Loucy (cell line): ENCODE data around the gene LIPT2.

Experiments used
- H2AFZ ChIP-seq: fragments of 200-600 bp; sonication (generic); 2 replicates; pipeline ENCODE4 v1.6.0; 2016; ENCODE audit warnings: antibody characterized with exemption, mild to moderate bottlenecking, low read length, moderate library complexity
- H3F3A ChIP-seq: fragments of 200-600 bp; 2 replicates; pipeline ENCODE4 v1.6.0; 2016; ENCODE audit warnings: antibody characterized with exemption, low read depth, mild to moderate bottlenecking
- H3K27me3 ChIP-seq: fragments of 200-600 bp; sonication (generic); 2 replicates; pipeline ENCODE4 v1.6.1; 2014; ENCODE audit warnings: low read length, mild to moderate bottlenecking; ENCODE audit not compliant: insufficient read depth, poor library complexity, severe bottlenecking
- H3K36me3 ChIP-seq: fragments of 200-600 bp; sonication (generic); 2 replicates; pipeline ENCODE4 v1.6.1; 2016; ENCODE audit warnings: low read length; ENCODE audit not compliant: insufficient read depth
- H3K4me1 ChIP-seq: fragments of 200-600 bp; sonication (generic); 2 replicates; pipeline ENCODE4 v1.5.1; 2014; ENCODE audit warnings: low read length, mild to moderate bottlenecking; ENCODE audit not compliant: insufficient read depth, poor library complexity, severe bottlenecking
- H3K4me2 ChIP-seq: fragments of 200-600 bp; sonication (generic); 2 replicates; pipeline ENCODE4 v1.6.0; 2014; ENCODE audit warnings: antibody characterized with exemption, low read length, low read depth, mild to moderate bottlenecking; ENCODE audit not compliant: poor library complexity, severe bottlenecking
- H3K4me3 ChIP-seq: fragments of 200-600 bp; sonication (generic); 2 replicates; pipeline ENCODE4 v1.5.1; 2014; ENCODE audit warnings: low read length, mild to moderate bottlenecking, mixed read lengths; ENCODE audit not compliant: poor library complexity, severe bottlenecking
- H3K79me2 ChIP-seq: fragments of 200-600 bp; sonication (generic); 2 replicates; pipeline ENCODE4 v1.6.1; 2014; ENCODE audit warnings: low read length; ENCODE audit not compliant: insufficient read depth
- H3K9ac ChIP-seq: fragments of 200-600 bp; sonication (generic); 2 replicates; pipeline ENCODE4 v1.6.0; 2014; ENCODE audit warnings: mild to moderate bottlenecking, low read depth, low read length, moderate library complexity; ENCODE audit not compliant: poor library complexity, severe bottlenecking
- H3K9me2 ChIP-seq: fragments of 200-600 bp; sonication (generic); replicated peaks from 2 replicates; pipeline ENCODE4 v1.6.1; 2016; ENCODE audit warnings: low read depth, low read length, mixed read lengths
- H3K9me3 ChIP-seq: fragments of 200-600 bp; sonication (generic); 2 replicates; pipeline ENCODE4 v1.6.1; 2014; ENCODE audit warnings: mild to moderate bottlenecking, antibody characterized with exemption, low read length, low read depth; ENCODE audit not compliant: insufficient read depth
- H4K20me1 ChIP-seq: fragments of 200-600 bp; sonication (generic); 2 replicates; pipeline ENCODE4 v1.6.0; 2014; ENCODE audit warnings: antibody characterized with exemption, low read length, mild to moderate bottlenecking; ENCODE audit not compliant: insufficient read depth, poor library complexity, severe bottlenecking
- CTCF ChIP-seq: fragments of 200-600 bp; sonication (generic); conservative IDR thresholded peaks from 2 replicates; pipeline ENCODE4 v1.5.1; 2014; ENCODE audit warnings: mild to moderate bottlenecking, antibody characterized with exemption, low read length
- EZH2phosphoT487 ChIP-seq: fragments of 200-600 bp; IDR thresholded peaks from 2 replicates; pipeline ENCODE4 v1.6.1; 2018; ENCODE audit warnings: antibody characterized with exemption, mild to moderate bottlenecking, moderate library complexity, borderline replicate concordance

LIPT2 gene

DNA sequence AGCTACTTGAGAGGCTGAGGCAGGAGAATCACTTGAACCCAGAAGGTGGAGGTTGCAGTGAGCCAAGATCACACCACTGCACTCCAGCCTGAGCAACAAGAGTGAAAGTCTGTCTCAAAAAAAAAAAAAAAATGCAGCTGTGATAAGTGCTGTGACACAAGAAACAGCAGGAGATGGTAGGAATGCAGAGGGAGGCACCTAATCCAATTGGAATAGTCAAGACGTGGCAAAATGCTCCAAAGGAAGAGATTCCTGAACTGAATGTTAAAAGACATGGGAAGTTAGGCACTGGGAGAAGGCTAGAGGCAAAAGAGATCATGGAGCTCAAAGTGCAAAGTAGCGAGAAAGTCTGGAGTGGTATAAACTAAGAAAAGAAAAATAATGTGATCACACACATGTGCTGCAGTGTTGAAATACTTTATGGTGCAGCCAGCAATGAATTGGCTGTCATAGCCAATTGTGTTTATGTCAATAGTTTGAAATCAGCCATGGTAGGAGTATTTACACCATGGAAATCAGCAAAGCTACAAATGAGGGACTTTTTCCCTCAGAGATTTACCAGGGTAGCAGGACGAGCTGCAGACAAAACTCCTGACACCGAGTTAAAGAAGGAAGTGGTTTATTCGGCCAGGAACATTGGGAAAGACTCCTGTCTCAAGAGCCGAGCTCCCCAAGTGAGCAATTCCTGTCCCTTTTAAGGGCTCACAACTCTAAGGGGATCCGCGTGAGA, 40.9 kb upstream of the LIPT2 start:
- H3K4me3 ChIP-seq = no peak overlapping the region
- H3K79me2 ChIP-seq = no peaks in the 10 kb centered on the region

DNA sequence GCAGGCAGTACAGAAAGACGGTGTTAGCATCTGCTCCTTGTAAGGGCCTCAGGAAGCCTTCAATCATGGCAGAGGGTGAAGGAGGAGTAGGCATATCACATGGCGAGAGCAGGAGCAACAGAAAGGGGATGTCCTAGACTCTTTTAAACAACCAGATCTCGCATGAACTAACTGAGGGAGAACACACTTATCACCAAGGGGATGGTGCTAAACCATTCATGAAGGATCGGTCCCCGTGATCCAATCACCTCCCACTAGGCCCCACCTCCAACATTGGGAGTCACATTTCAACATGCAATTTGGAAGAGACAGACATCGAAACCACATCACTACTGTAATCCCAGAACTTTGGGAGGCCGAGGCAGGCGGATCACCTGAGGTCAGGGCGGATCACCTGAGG, 39.9 kb upstream of the LIPT2 start:
- H3K4me1 ChIP-seq = no peaks in the 10 kb centered on the region
- no peak overlapping the region for H3K4me3 ChIP-seq
- H3K4me2 ChIP-seq = no peak overlapping the region
- no peak overlapping the region for H2AFZ ChIP-seq
- H3K36me3 ChIP-seq = no peaks in the 10 kb centered on the region
- H3K9me3 ChIP-seq = peaks cover 3% of the 10 kb centered on the region; the same call in 1 of the 2 replicates
- no peaks in the 10 kb centered on the region for H3F3A ChIP-seq
- H3K79me2 ChIP-seq = no peaks in the 10 kb centered on the region
- no peak overlapping the region for H3K9ac ChIP-seq
- no peaks in the 10 kb centered on the region for H4K20me1 ChIP-seq
- no peaks in the 10 kb centered on the region for H3K27me3 ChIP-seq
- H3K9me2 ChIP-seq = no peaks in the 10 kb centered on the region
- TF ChIP-seq EZH2phosphoT487 (no peak), CTCF (no peak)

More for the DNA sequence above, 40.9 kb upstream of the LIPT2 start:
- Histone ChIP-seq H3F3A (no peaks in the 10 kb centered on the region), H3K9me2 (no peaks in the 10 kb centered on the region), H3K27me3 (no peaks in the 10 kb centered on the region), H4K20me1 (no peaks in the 10 kb centered on the region), H3K9me3 (peaks cover 3% of the 10 kb centered on the region; the same call in 1 of the 2 replicates), H3K4me1 (no peaks in the 10 kb centered on the region), H2AFZ (no peak overlapping the region), H3K4me2 (no peak overlapping the region), H3K36me3 (no peaks in the 10 kb centered on the region), H3K9ac (no peak overlapping the region)
- TF ChIP-seq EZH2phosphoT487 = no peak
- no peak for TF ChIP-seq CTCF

DNA sequence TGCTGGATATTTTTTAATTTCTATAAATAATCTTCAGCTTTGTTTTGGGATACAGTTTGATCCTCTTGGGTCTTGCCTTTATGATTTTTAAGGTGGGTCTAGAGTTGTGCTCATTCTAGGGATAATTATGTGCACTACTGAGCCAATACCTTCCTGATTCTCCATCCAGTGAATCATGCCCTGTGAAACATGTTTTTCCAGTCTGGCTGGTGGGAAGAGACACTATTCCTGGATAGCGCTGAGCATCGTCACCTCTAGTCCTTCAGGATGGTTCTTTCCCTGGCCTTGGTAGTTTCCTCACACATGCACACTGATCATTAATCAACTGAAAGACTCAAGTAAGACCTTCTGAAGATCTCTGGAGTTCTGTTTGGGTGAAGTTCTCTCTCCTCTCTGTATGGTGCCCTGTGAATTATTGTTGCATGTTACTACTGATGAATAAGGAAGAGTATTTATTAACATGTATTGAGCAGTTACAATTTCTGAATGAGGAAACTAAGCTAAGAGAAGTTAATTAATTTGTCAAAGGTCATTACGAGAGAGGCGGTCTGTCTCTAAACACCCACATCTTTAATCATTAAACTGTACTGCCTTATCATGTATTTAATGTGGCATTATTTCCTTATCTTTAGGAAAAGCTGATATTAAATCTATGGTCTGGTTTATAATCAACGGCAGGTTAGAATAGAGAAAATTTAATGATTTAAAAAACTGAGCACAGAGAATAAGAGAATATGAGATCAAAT, 39.1 kb upstream of the LIPT2 start:
- H3K9me3 ChIP-seq = peaks cover 1% of the 10 kb centered on the region; the same call in 1 of the 2 replicates
- H3K9me2 ChIP-seq = no peaks in the 10 kb centered on the region
- no peaks in the 10 kb centered on the region for H4K20me1 ChIP-seq
- no peak for TF ChIP-seq CTCF
- TF ChIP-seq EZH2phosphoT487 = no peak
- no peak overlapping the region for H2AFZ ChIP-seq
- H3K27me3 ChIP-seq = no peaks in the 10 kb centered on the region
- H3K4me1 ChIP-seq = no peaks in the 10 kb centered on the region
- H3K79me2 ChIP-seq = no peaks in the 10 kb centered on the region
- H3F3A ChIP-seq = no peaks in the 10 kb centered on the region
- no peak overlapping the region for H3K9ac ChIP-seq
- H3K4me3 ChIP-seq = no peak overlapping the region
- H3K4me2 ChIP-seq = no peak overlapping the region
- no peaks in the 10 kb centered on the region for H3K36me3 ChIP-seq
